HG03342 (cell line): Measurements from ENCODE around the gene GSTO1.

Experiments
- ATAC-seq: cut with Tn5 transposase; IDR thresholded peaks from one replicate; pipeline ENCODE4 v1.9.1; 2021; ENCODE audit warnings: mild to moderate bottlenecking, moderate library complexity; ENCODE audit not compliant: unreplicated experiment

The GSTO1 gene

GRCh38 chr10:104250371-104250770 is 4.3 kb upstream of the GSTO1 start:
- no peak for ATAC-seq

- ATAC-seq = no peak
These were observed 3.2 kb upstream of the GSTO1 start for GRCh38 chr10:104251443-104251842.

- no peak for ATAC-seq
These were observed 2.3 kb upstream of the GSTO1 start for GRCh38 chr10:104252368-104252767.

GRCh38 chr10:104253106-104253505 is 1.6 kb upstream of the GSTO1 start:
- no peak for ATAC-seq

GRCh38 chr10:104253606-104254410 is 884 bp upstream of the GSTO1 start:
- ATAC-seq = no peak

- ATAC-seq = peak; percentile 41
These were observed 754 bp downstream of the GSTO1 start for GRCh38 chr10:104255311-104255981.

- no peak for ATAC-seq
These were observed 1.8 kb downstream of the GSTO1 start for GRCh38 chr10:104256335-104256961.

- ATAC-seq = no peak
These were observed 2.5 kb downstream of the GSTO1 start for GRCh38 chr10:104257235-104257634.

GRCh38 chr10:104258209-104258608 is 3.5 kb downstream of the GSTO1 start:
- ATAC-seq = no peak

GRCh38 chr10:104259456-104259855 is 4.8 kb downstream of the GSTO1 start:
- no peak for ATAC-seq

- no peak for ATAC-seq
These were observed 5.5 kb downstream of the GSTO1 start for GRCh38 chr10:104259999-104260774.

- no peak for ATAC-seq
These were observed 6.1 kb downstream of the GSTO1 start for GRCh38 chr10:104260775-104261115.

- ATAC-seq = no peak
These were observed 7.4 kb downstream of the GSTO1 start for GRCh38 chr10:104262055-104262454.

GRCh38 chr10:104264783-104265182 is 10.1 kb downstream of the GSTO1 start:
- ATAC-seq = no peak

- ATAC-seq = no peak
These were observed 13.2 kb downstream of the GSTO1 start for GRCh38 chr10:104267721-104268404.

- no peak for ATAC-seq
These were observed 13.7 kb downstream of the GSTO1 start for GRCh38 chr10:104268405-104268712.

- ATAC-seq = peak; percentile 98
These were observed 14.3 kb downstream of the GSTO1 start, which contains the start of gene GSTO2 for GRCh38 chr10:104268713-104269645. Gene GSTO2, plus strand, starts transcription at chr10:104269184. Its CDS starts 5,732 bp downstream, at chr10:104274916.

- no peak for ATAC-seq
These were observed 18.6 kb downstream of the GSTO1 start for GRCh38 chr10:104273286-104273685.

GRCh38 chr10:104273899-104274575 is 19.3 kb downstream of the GSTO1 start:
- ATAC-seq = no peak
